ENCODE measurements around the gene ZFAND4. TPM values are rescaled to one million over a fixed set of nuclear protein-coding genes. Genes with fewer than 3 reads are reported as not detected.

Gene ZFAND4
- total RNA-seq, 2 donors from 2014 or later: 10.3 to 17.4 TPM

DNA sequence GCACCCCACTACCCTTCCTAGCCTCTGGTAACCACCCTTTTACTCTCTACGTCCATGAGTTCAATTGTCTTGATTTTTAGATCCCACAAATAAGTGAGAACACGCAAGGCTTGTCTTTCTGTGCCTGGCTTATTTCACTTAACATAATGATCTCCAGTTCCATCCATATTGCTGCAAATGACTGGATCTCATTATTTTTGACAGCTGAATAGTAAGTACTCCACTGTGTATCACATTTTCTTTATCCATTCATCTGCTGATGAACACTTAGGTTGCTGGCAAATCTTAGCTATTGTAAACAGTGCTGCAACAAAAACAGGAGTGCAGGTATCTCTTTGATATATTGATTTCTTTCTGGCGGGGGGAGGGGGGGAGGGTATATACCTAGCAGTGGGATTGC, 106.2 kb downstream of the ZFAND4 start:
- H3K27ac ChIP-seq: no peak overlapping the region
- no peaks in the 10 kb centered on the region for H3K4me1 ChIP-seq
- H3K36me3 ChIP-seq: no peaks in the 10 kb centered on the region
- DNase-seq (ENCODE audit: low spot score): no peak
- no peaks in the 10 kb centered on the region for H3K27me3 ChIP-seq
- TF ChIP-seq, protein P1, sequence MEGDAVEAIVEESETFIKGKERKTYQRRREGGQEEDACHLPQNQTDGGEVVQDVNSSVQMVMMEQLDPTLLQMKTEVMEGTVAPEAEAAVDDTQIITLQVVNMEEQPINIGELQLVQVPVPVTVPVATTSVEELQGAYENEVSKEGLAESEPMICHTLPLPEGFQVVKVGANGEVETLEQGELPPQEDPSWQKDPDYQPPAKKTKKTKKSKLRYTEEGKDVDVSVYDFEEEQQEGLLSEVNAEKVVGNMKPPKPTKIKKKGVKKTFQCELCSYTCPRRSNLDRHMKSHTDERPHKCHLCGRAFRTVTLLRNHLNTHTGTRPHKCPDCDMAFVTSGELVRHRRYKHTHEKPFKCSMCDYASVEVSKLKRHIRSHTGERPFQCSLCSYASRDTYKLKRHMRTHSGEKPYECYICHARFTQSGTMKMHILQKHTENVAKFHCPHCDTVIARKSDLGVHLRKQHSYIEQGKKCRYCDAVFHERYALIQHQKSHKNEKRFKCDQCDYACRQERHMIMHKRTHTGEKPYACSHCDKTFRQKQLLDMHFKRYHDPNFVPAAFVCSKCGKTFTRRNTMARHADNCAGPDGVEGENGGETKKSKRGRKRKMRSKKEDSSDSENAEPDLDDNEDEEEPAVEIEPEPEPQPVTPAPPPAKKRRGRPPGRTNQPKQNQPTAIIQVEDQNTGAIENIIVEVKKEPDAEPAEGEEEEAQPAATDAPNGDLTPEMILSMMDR (IDR thresholded peaks at IDR 0.05): no peak
- no peaks in the 10 kb centered on the region for H3K9me3 ChIP-seq
- H3K4me3 ChIP-seq: no peak overlapping the region

Other genes starting within 250 kb of the ZFAND4 start
- gene WASHC2C, start 54.5 kb upstream of the ZFAND4 start, total RNA-seq: 10 to 100 TPM; 22.5 to 39.0 TPM
- gene AGAP4, start 174.7 kb upstream of the ZFAND4 start, total RNA-seq: 1 to 10 TPM; 3.4 to 7.2 TPM

Data from right atrium auricular region (tissue), 2 donors.